Measurements from ENCODE around the gene STK38L.

DNA sequence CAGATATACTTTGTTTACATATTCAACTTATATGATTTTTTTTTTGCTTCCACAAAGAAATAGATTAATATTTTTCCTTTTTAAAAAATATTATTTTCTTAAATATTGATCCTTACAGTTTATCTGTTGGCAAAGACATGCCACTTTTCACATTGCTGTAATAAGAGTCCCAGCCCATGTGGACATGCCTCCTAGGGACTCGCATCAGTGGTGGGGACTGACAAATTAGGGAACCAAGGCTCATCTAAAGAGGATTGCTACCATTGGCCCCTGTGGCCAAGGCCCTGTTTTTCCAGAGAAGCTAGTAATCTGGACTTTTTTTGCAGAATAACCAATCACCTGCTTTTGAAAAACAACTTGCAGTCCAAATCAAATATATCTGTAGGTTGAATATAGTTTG, 60.8 kb downstream of the STK38L start:
- TF ChIP-seq POLR2A (IDR thresholded peaks at IDR 0.05; ENCODE audit: low read depth, low read length) = no peak
- no peak for TF ChIP-seq TAF1 (IDR thresholded peaks at IDR 0.05; ENCODE audit: borderline replicate concordance, low read depth, low read length)
- TF ChIP-seq POLR2AphosphoS5 (IDR thresholded peaks at IDR 0.05; ENCODE audit: low read length) = no peak
- no peak for TF ChIP-seq YY1 (IDR thresholded peaks at IDR 0.05; ENCODE audit: low read depth, low read length)
- no peak for TF ChIP-seq BRCA1 (IDR thresholded peaks at IDR 0.05; ENCODE audit: low read depth, low read length)
- no peak for TF ChIP-seq EZH2 (IDR thresholded peaks at IDR 0.05; ENCODE audit: borderline replicate concordance, control insufficient read depth, low read depth, low read length)
- TF ChIP-seq, protein P1, sequence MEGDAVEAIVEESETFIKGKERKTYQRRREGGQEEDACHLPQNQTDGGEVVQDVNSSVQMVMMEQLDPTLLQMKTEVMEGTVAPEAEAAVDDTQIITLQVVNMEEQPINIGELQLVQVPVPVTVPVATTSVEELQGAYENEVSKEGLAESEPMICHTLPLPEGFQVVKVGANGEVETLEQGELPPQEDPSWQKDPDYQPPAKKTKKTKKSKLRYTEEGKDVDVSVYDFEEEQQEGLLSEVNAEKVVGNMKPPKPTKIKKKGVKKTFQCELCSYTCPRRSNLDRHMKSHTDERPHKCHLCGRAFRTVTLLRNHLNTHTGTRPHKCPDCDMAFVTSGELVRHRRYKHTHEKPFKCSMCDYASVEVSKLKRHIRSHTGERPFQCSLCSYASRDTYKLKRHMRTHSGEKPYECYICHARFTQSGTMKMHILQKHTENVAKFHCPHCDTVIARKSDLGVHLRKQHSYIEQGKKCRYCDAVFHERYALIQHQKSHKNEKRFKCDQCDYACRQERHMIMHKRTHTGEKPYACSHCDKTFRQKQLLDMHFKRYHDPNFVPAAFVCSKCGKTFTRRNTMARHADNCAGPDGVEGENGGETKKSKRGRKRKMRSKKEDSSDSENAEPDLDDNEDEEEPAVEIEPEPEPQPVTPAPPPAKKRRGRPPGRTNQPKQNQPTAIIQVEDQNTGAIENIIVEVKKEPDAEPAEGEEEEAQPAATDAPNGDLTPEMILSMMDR (IDR thresholded peaks at IDR 0.05 in 2 of 3, conservative IDR thresholded peaks at IDR 0.05 in 1 of 3; ENCODE audit: control insufficient read depth in 2 of 3, extremely low read depth in 1 of 3, insufficient read depth in 1 of 3, low read depth in 3 of 3, low read length in 3 of 3) = no peak
- no peak for TF ChIP-seq SP1 (IDR thresholded peaks at IDR 0.05; ENCODE audit: low read depth, low read length)

All from GM12878 (cell line).